IPS-20b (cell line): ENCODE data around the gene FOLR3.
"Not testable (repeated sequence)": the region's sequence is repeated elsewhere in the genome, so short reads cannot be mapped to it uniquely, and the experiment has no call there.

Experiments
- H3K27ac ChIP-seq: one replicate; pipeline ENCODE4 v1.5.1; 2013; ENCODE audit warnings: low read length
- H3K27me3 ChIP-seq: 2 replicates; pipeline ENCODE4 v1.6.1; 2013; ENCODE audit warnings: mild to moderate bottlenecking, low read length, inconsistent platforms; ENCODE audit not compliant: insufficient read depth
- H3K36me3 ChIP-seq: 2 replicates; pipeline ENCODE4 v1.6.1; 2013; ENCODE audit warnings: low read depth, mild to moderate bottlenecking, inconsistent platforms, low read length, moderate library complexity; ENCODE audit not compliant: insufficient read depth
- H3K4me1 ChIP-seq: 2 replicates; pipeline ENCODE4 v1.6.1; 2013; ENCODE audit warnings: mild to moderate bottlenecking, control low read depth, inconsistent platforms, low read length, moderate library complexity; ENCODE audit not compliant: insufficient read depth
- H3K4me3 ChIP-seq: 2 replicates; pipeline ENCODE4 v1.5.1; 2013; ENCODE audit warnings: mild to moderate bottlenecking, low read length, inconsistent platforms
- H3K9ac ChIP-seq: 2 replicates; pipeline ENCODE4 v1.6.1; 2013; ENCODE audit warnings: low read depth, mild to moderate bottlenecking, inconsistent platforms, low read length, moderate library complexity
- H3K9me3 ChIP-seq: 2 replicates; pipeline ENCODE4 v1.6.1; 2013; ENCODE audit warnings: mild to moderate bottlenecking, low read depth, low read length, inconsistent platforms; ENCODE audit not compliant: insufficient read depth

Gene FOLR3

GRCh38 chr11:72135473-72135872 lies at the start of gene FOLR3:
FOLR3 (plus strand) TSS chr11:72135725; CDS start chr11:72135953, 228 bp downstream.
- not testable (repeated sequence) for H3K4me3 ChIP-seq, H3K4me1 ChIP-seq, H3K9me3 ChIP-seq, H3K9ac ChIP-seq, H3K36me3 ChIP-seq, H3K27ac ChIP-seq
- peaks cover 24% of the 10 kb centered on the region for H3K27me3 ChIP-seq

DNA sequence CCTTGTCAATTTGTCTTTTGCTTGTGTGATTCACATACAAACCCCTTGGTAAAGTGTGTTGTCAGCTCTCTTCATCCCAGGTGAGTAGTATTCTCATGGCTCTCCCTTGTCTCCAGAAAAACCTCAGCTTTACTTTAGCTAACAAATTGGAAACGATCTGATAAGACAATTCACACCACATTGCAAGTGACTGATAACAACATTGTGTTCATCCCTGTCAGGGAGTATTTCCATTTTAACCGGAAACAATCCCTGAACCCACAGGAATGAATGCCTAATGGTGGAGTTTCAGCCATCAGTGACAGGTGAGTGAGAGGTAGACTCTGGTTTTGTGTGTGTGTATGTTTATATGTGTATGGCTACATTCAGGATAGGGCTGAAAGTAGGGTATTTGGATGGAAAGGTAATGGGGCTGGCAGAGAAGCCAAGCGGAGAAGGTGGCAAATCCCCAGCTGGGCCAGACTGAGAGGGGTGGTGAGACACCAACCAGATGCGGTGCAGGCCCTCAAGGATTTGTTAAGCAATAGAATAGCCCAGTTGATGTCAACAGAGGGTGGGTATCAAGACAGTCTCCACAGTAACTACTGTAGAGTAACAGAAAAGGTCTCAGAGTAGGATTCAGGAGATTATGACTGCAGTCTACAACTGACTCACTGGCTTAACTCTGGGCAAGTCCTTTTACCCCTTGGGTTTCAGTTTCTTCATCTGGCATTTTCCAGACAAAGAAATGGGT lies 47.3 kb upstream of the FOLR3 start:
- Histone ChIP-seq H3K9ac (no peak overlapping the region), H3K36me3 (peaks cover 13% of the 10 kb centered on the region), H3K4me1 (no peaks in the 10 kb centered on the region), H3K27me3 (no peaks in the 10 kb centered on the region), H3K4me3 (no peak overlapping the region), H3K9me3 (no peaks in the 10 kb centered on the region), H3K27ac (no peak overlapping the region)

DNA sequence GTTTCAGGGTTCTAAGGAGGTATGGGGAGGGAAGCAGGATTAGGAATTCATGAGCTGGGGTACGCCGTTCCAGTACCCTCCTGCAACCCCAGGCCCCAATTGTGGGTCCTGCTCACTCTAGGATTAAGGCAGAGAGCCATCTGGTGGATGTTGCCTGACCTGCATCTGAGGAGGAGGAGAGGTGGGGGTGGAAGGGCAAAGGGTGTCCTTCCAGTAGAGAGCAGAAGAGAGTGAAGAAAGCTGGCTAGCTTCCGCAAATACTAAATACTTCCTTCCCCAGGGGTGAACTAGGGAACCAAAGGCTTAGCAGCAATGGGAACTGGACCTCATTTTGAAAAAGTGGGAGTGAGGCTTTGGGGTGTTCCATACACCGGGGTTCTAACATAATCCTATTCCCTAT lies 44.2 kb upstream of the FOLR3 start:
- Histone ChIP-seq H3K9me3 (no peaks in the 10 kb centered on the region), H3K27ac (no peak overlapping the region), H3K9ac (no peak overlapping the region), H3K36me3 (peaks cover 34% of the 10 kb centered on the region), H3K4me3 (no peak overlapping the region), H3K4me1 (no peaks in the 10 kb centered on the region), H3K27me3 (no peaks in the 10 kb centered on the region)

DNA sequence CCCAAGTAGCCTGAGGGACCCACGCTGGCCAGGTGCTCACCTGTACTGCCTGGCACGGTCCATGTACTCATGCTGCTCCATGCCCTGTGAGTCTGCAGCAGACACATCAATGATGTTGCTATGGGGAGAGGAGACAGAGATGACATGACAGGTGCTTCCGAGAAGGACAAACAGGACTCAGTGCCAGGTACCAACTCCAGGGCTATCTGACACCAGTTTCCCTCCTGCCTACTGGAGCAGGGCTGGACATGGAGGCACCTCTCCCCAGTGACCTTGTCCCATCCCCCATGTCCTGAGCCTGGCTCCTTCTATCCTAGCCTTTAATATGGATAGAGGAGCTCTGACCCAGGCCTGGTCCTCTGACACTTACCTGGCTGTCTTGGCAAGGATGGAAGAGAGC lies 36.8 kb upstream of the FOLR3 start:
- H3K4me1 ChIP-seq, result peaks cover 7% of the 10 kb centered on the region
- H3K4me3 ChIP-seq, result no peak overlapping the region
- H3K9me3 ChIP-seq, result no peaks in the 10 kb centered on the region
- no peaks in the 10 kb centered on the region for H3K27me3 ChIP-seq
- no peak overlapping the region for H3K27ac ChIP-seq
- no peak overlapping the region for H3K9ac ChIP-seq
- peaks cover 69% of the 10 kb centered on the region for H3K36me3 ChIP-seq

DNA sequence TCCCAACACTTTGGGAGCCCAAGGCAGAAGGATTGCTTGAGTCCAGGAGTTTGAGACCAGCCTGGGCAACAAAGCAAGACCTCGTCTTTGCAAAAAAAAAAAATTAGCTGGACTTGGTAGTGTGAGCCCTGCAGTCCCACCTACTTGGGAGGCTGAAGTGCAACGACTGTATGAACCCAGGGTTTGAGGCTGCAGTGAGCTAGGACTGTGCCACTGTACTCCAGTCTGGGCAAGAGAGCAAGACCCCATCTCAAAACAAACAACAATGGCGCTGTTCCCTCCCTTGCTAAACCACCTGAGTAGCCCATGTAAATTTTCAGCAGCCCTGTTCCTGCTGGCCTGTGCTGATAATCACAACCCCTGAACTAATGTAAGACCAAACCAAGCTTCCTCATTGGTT lies 35.5 kb upstream of the FOLR3 start:
- H3K27me3 ChIP-seq, result no peaks in the 10 kb centered on the region
- H3K9me3 ChIP-seq, result no peaks in the 10 kb centered on the region
- peaks cover 59% of the 10 kb centered on the region for H3K36me3 ChIP-seq
- no peak overlapping the region for H3K27ac ChIP-seq
- peaks cover 9% of the 10 kb centered on the region for H3K4me1 ChIP-seq
- no peak overlapping the region for H3K4me3 ChIP-seq
- no peak overlapping the region for H3K9ac ChIP-seq

DNA sequence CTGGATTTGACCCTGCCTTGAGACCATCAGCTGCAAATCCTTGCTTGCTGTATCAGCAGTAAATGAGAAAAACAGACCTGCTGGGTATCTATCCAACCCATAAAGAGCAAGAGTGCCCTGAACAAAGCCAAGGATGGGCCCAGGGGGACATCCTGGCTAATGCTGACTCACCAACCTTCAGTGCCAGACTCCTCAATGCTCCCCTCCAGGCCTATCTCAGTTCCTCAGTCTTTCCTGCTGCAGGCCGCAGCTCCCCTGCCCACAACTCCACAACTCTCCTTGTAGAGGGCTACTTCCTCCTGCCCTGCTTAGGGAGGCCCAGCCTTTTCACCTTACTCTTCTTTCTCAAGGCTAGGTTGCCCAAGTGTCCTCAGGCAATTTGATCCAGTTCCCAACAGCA lies 35.1 kb upstream of the FOLR3 start:
- Histone ChIP-seq H3K4me3 (no peak overlapping the region), H3K9me3 (no peaks in the 10 kb centered on the region), H3K9ac (no peak overlapping the region), H3K27ac (no peak overlapping the region), H3K27me3 (no peaks in the 10 kb centered on the region), H3K36me3 (peaks cover 54% of the 10 kb centered on the region), H3K4me1 (peaks cover 9% of the 10 kb centered on the region)

- H3K36me3 ChIP-seq, result peaks cover 44% of the 10 kb centered on the region
- peaks cover 9% of the 10 kb centered on the region for H3K4me1 ChIP-seq
- H3K9me3 ChIP-seq, result no peaks in the 10 kb centered on the region
- peak overlapping the region; percentile 94 for H3K27ac ChIP-seq
- peak overlapping the region; percentile 100 for H3K9ac ChIP-seq
- H3K4me3 ChIP-seq, result peak overlapping the region; percentile 94
- no peaks in the 10 kb centered on the region for H3K27me3 ChIP-seq
Measured at GRCh38 chr11:72102162-72102561, 33.4 kb upstream of the FOLR3 start.

DNA sequence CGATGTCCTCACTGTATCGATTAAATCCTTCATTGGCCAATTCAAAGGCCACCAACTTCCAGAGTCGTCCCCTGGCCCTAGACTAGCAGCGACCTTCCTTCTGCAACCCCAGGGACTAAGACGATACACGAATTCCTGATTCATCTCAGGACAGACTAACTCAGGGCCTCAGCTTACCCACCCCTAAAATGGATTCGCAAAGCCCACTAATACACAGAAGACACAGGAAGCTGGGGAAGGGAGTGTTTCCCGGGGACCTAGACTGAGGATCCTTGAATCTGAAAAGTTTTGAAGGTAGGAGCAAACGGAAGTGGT lies 32.9 kb upstream of the FOLR3 start:
- Histone ChIP-seq H3K9me3 (no peaks in the 10 kb centered on the region), H3K9ac (peak overlapping the region; percentile 100), H3K27me3 (no peaks in the 10 kb centered on the region), H3K4me3 (peak overlapping the region; percentile 94), H3K4me1 (peaks cover 9% of the 10 kb centered on the region), H3K36me3 (peaks cover 40% of the 10 kb centered on the region), H3K27ac (peak overlapping the region; percentile 94)

DNA sequence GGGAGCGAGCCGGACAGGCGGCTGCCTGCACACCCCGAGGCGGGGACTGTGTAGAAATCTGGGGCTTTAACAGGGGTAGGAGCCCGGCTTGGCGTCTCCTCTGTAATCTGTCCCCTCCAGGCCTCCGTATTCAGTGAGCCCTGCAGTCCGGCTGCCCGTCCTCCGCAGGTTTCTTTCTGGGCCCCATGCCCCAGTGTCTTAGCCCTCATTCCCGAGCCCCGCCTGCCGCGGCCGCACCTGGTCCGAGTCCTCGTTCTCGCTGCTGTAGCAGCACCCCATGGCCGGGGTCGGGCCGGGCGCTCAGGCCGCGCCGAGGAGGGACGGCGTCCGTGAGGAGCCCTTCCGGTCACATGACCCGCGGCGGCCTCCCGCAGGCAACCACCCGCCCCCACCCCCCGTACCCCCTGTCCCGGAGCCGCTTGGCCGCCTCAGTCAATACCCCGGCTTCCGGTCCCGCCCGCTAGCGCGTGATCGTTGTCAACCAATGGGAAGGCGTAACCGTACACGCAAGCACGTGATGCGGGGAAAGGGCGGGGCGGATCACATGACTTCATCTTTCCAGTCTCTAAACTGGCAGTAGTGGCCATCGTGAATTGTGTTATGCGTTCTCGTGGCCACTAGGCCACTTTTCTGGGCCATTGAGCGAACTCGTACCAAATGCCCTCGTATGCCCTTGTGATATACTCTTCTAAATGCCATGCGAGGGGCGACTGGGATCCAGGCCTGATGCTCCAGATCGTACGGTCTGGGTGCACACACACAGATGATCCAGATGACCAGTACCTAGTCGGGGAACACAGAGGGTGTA lies 32.4 kb upstream of the FOLR3 start, which contains the start of gene LAMTOR1:
Gene LAMTOR1, minus strand, starts transcription at position 352 of the 808 bp plus-strand sequence. Its CDS starts 73 bp downstream, at position 279.
- H3K27me3 ChIP-seq, result no peaks in the 10 kb centered on the region
- H3K36me3 ChIP-seq, result peaks cover 35% of the 10 kb centered on the region
- H3K9ac ChIP-seq, result peak within 1 kb of the TSS; percentile 100
- H3K4me3 ChIP-seq, result peak within 1 kb of the TSS; percentile 94
- H3K27ac ChIP-seq, result peak within 1 kb of the TSS; percentile 95
- H3K4me1 ChIP-seq, result peaks cover 9% of the 10 kb centered on the region
- no peaks in the 10 kb centered on the region for H3K9me3 ChIP-seq

DNA sequence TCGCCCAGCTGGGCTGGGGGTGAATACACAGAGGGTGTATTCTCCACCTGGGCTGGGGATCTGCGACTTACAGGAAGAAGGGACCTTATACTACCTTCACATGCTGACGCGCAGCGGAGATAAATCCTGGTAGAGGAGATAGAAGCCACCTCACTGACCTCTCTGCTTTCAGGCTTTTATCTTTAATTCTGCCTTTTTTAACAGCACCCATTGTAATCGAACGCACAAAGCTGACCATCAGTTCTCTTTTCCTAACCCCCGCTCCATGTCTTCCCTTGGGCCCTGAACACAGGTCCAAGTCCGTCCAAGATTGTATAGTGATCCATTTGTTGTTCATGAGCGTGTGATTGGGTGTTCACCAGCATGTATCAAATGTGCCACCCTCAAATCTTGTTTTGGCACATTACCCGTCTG lies 31.8 kb upstream of the FOLR3 start:
- H3K9ac ChIP-seq, result peak overlapping the region; percentile 78
- H3K4me3 ChIP-seq, result peak overlapping the region; percentile 62
- H3K36me3 ChIP-seq, result peaks cover 28% of the 10 kb centered on the region
- H3K4me1 ChIP-seq, result peaks cover 9% of the 10 kb centered on the region
- H3K27me3 ChIP-seq, result no peaks in the 10 kb centered on the region
- no peaks in the 10 kb centered on the region for H3K9me3 ChIP-seq
- H3K27ac ChIP-seq, result peak overlapping the region; percentile 95

DNA sequence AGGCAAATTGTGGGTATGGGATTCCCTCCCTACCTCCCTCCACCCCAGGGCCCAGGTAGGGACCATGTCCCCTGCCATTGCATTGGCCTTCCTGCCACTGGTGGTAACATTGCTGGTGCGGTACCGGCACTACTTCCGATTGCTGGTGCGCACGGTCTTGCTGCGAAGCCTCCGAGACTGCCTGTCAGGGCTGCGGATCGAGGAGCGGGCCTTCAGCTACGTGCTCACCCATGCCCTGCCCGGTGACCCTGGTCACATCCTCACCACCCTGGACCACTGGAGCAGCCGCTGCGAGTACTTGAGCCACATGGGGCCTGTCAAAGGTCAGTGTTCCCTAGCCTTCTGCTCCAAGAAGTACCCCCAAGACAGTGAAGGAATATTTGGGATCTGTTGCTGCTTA lies 29.6 kb upstream of the FOLR3 start, which contains the start of gene TOMT:
Gene TOMT, plus strand, starts transcription at position 37 of the 400 bp plus-strand sequence. Its CDS starts 28 bp downstream, at position 65.
- H3K27ac ChIP-seq, result no peak within 1 kb of the TSS
- H3K9me3 ChIP-seq, result no peaks in the 10 kb centered on the region
- H3K9ac ChIP-seq, result no peak within 1 kb of the TSS

More for the DNA sequence above, 29.6 kb upstream of the FOLR3 start, which contains the start of gene TOMT:
- Histone ChIP-seq H3K36me3 (peaks cover 17% of the 10 kb centered on the region), H3K4me1 (peaks cover 9% of the 10 kb centered on the region), H3K4me3 (no peak within 1 kb of the TSS), H3K27me3 (no peaks in the 10 kb centered on the region)
